ENCODE results near the gene CORO6. TPM values are rescaled to one million over a fixed set of nuclear protein-coding genes. Genes with fewer than 3 reads are reported as not detected.
A peak's percentile ranks its signal among the peaks of the same experiment; 100 is the strongest.

The CORO6 gene
- total and polyA plus RNA-seq, 2 of the 13 experiments (the other 11 are each of a cell fraction or from before 2014, with no cell fraction given): 0.42 to 0.82 TPM

GRCh38 chr17:29591146-29591736 is 31.5 kb downstream of the CORO6 start (continued):
- no peak; the same call in 1 of the 2 replicates for TF ChIP-seq KAT7 (CRISPR knock-in tag; IDR thresholded peaks at IDR 0.05; ENCODE audit: borderline replicate concordance)
- TF ChIP-seq ZNF720 (CRISPR knock-in tag; IDR thresholded peaks at IDR 0.05): no peak
- no peak; the same call in 1 of the 2 replicates for TF ChIP-seq ZNF549 (CRISPR knock-in tag; IDR thresholded peaks at IDR 0.05)
- no peak for TF ChIP-seq SYNCRIP (IDR thresholded peaks at IDR 0.05; ENCODE audit: insufficient read depth, low read depth, low read length)
- TF ChIP-seq TRIM22 (IDR thresholded peaks at IDR 0.05): no peak
- no peak for TF ChIP-seq ZNF691 (CRISPR knock-in tag; IDR thresholded peaks at IDR 0.05; ENCODE audit: borderline replicate concordance, low read depth)
- TF ChIP-seq, protein P1, sequence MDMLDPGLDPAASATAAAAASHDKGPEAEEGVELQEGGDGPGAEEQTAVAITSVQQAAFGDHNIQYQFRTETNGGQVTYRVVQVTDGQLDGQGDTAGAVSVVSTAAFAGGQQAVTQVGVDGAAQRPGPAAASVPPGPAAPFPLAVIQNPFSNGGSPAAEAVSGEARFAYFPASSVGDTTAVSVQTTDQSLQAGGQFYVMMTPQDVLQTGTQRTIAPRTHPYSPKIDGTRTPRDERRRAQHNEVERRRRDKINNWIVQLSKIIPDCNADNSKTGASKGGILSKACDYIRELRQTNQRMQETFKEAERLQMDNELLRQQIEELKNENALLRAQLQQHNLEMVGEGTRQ (IDR thresholded peaks at IDR 0.05; ENCODE audit: low read depth, low read length): no peak
- TF ChIP-seq, protein P1 (CRISPR knock-in tag; IDR thresholded peaks at IDR 0.05; ENCODE audit: borderline replicate concordance): no peak
- peak; percentile 53; the same call in 1 of the 2 replicates for TF ChIP-seq ZNF747 (CRISPR knock-in tag; IDR thresholded peaks at IDR 0.05; ENCODE audit: borderline replicate concordance)
- TF ChIP-seq EEA1 (CRISPR knock-in tag; IDR thresholded peaks at IDR 0.05; ENCODE audit: borderline replicate concordance): no peak; the same call in 1 of the 2 replicates
- TF ChIP-seq ZNF253 (CRISPR knock-in tag; IDR thresholded peaks at IDR 0.05; ENCODE audit: borderline replicate concordance): 0 out of 2 replicates have a peak, but pooled peaks have one; percentile 60
- TF ChIP-seq ZBTB1 (CRISPR knock-in tag; IDR thresholded peaks at IDR 0.05; ENCODE audit: borderline replicate concordance): no peak
- no peak for TF ChIP-seq ARID3A (IDR thresholded peaks at IDR 0.05; ENCODE audit: low read depth, low read length)
- TF ChIP-seq RNF2 (conservative IDR thresholded peaks at IDR 0.05; ENCODE audit: low read depth): peak; percentile 53; the same call in 1 of the 2 replicates
- TF ChIP-seq, protein P2, sequence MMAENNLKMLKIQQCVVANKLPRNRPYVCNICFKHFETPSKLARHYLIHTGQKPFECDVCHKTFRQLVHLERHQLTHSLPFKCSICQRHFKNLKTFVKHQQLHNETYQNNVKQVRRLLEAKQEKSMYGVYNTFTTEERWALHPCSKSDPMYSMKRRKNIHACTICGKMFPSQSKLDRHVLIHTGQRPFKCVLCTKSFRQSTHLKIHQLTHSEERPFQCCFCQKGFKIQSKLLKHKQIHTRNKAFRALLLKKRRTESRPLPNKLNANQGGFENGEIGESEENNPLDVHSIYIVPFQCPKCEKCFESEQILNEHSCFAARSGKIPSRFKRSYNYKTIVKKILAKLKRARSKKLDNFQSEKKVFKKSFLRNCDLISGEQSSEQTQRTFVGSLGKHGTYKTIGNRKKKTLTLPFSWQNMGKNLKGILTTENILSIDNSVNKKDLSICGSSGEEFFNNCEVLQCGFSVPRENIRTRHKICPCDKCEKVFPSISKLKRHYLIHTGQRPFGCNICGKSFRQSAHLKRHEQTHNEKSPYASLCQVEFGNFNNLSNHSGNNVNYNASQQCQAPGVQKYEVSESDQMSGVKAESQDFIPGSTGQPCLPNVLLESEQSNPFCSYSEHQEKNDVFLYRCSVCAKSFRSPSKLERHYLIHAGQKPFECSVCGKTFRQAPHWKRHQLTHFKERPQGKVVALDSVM (CRISPR knock-in tag; IDR thresholded peaks at IDR 0.05): no peak
- no peak for TF ChIP-seq YY1 (IDR thresholded peaks at IDR 0.05; ENCODE audit: insufficient read depth, insufficient replicate concordance, low read depth, low read length)
- TF ChIP-seq ZNF350 (CRISPR knock-in tag; IDR thresholded peaks at IDR 0.05; ENCODE audit: borderline replicate concordance, low read depth): no peak
- TF ChIP-seq SAP130 (CRISPR knock-in tag; IDR thresholded peaks at IDR 0.05; ENCODE audit: low read depth): peak; percentile 54; the same call in 1 of the 2 replicates
- no peak for TF ChIP-seq ZNF17 (CRISPR knock-in tag; IDR thresholded peaks at IDR 0.05)
- no peak for TF ChIP-seq NR0B2 (CRISPR knock-in tag; IDR thresholded peaks at IDR 0.05)
- TF ChIP-seq SNAI1 (CRISPR knock-in tag; IDR thresholded peaks at IDR 0.05; ENCODE audit: borderline replicate concordance): no peak
